AG09319 (cell line): ENCODE measurements around the gene KLK2.

Source experiments
- DNase-seq: peaks from one replicate; pipeline ENCODE4 v3.0.0-alpha.2; 2010; ENCODE audit warnings: low read depth; ENCODE audit errors: extremely low read depth
- TF ChIP-seq, protein P1 (sequence below): IDR thresholded peaks from 2 replicates; pipeline ENCODE4 v1.5.1; 2011; ENCODE audit warnings: low read depth, mild to moderate bottlenecking, inconsistent platforms, low read length, moderate library complexity

Gene KLK2

DNA sequence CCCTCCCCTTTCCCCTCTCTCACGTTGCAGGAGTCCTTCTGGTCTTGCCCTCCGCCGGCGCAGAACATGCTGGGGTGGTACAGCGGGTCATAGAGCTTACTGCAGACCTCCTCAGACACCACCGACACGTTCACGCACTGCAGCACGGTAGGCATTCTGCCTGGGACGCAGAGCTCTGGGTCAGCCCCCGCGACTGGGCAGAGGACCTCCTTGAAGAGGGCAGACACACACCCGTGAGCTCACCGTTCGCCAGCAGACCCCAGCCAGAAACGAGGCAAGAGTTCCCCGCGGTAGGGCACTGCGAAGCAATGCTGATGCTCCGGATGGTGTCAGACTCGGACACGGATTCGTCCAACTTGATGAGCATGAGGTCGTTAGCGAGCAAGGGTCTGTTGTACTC lies 35.1 kb downstream of the KLK2 start:
- no peak for DNase-seq
- TF ChIP-seq, protein P1, sequence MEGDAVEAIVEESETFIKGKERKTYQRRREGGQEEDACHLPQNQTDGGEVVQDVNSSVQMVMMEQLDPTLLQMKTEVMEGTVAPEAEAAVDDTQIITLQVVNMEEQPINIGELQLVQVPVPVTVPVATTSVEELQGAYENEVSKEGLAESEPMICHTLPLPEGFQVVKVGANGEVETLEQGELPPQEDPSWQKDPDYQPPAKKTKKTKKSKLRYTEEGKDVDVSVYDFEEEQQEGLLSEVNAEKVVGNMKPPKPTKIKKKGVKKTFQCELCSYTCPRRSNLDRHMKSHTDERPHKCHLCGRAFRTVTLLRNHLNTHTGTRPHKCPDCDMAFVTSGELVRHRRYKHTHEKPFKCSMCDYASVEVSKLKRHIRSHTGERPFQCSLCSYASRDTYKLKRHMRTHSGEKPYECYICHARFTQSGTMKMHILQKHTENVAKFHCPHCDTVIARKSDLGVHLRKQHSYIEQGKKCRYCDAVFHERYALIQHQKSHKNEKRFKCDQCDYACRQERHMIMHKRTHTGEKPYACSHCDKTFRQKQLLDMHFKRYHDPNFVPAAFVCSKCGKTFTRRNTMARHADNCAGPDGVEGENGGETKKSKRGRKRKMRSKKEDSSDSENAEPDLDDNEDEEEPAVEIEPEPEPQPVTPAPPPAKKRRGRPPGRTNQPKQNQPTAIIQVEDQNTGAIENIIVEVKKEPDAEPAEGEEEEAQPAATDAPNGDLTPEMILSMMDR: no peak

- no peak for DNase-seq
- TF ChIP-seq, protein P1: no peak
Observed at GRCh38 chr19:50909240-50910070, 36.2 kb downstream of the KLK2 start.

DNA sequence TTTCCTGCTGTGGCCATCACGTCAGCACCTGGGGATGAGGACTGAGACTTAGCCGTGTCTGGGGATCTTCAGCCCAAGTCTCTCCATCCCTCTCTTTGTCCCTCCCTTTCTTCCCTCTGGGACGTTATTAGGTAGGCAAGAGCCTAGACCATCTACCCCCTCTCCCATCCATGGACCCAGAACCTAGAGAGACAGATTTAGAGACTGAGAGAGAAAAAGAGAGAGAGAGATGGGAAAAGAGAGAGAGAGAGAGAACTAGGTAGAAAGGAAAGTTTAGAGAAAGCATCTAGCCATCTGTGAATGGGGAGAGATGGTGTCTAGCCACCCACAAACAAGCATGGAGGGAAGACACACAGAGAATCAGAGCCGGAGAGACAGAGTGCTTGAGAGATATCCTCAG lies 37.5 kb downstream of the KLK2 start:
- TF ChIP-seq, protein P1: no peak
- no peak for DNase-seq

DNA sequence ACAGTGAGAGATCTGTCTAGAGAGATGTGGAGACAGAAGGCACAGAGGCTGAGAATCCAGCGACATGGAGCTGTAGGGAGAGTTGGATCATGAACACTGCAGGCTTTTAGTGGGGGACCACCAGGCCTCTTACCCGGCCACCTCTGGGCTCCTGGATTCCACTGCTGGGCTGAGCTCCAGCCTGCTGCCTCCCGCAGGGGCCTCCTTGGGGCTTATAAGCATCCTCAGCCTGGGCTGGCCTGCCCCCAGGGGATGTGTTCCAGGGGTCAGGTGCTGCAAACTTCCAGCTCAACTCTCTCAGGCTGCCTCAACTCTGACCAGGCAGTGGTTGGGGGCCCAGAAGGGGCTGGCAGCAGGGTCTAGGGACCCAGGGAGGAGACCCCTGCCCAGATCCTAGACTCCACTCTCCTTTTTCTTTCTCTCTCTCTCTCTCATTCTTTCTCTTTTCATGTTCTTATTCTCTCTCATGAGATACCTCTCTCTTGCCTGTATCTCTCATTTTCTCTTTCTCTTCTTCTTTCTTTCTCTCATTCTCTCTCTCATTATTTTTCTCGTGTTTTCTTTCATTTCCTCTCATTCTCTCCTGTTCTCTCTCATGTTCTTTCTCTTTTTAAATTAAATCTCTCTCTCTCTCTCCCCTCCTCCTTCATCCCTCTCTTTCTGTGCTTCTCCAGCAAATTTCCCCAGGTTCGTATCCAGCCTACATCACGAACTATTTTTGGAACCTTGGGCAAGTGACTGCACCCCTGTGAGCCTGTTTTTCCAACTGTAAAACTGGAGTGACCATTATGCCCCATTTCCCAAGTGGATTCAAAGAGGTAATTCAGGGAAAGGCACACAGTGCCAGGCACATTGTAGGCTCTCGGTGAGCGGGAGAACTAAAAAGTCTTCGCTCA lies 38.2 kb downstream of the KLK2 start, which contains the start of gene KLK4:
Gene KLK4 (minus strand): TSS at position 190 of the 896 bp plus-strand sequence. CDS start 657 bp downstream, outside the sequence.
- TF ChIP-seq, protein P1: no peak

DNA sequence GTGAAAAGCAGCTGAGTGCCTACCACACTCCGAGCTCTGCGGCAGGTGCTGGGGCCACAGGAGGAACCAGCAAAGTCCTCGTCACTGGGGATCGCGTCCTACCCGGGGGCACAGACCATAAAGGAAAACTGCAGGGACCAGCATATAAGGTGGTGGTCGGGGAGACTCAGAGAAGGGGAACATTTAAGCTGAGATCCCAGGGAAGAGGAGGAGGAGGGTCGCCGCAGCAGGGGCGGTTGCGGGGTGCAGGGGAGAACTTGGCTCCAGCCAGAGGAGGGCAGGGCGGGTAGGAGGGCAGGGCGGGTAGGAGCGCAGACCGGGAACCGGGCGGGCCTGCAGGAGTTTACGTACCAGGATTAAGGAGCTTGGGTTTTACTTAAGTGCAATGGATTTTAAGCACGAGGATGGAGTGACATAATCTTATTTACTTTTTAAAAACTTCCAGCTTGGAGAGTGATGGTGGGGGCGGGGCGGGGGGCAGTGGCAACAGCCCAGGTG lies 38.9 kb downstream of the KLK2 start:
- no peak for DNase-seq
- TF ChIP-seq, protein P1: no peak

More for the DNA sequence above, 38.2 kb downstream of the KLK2 start, which contains the start of gene KLK4:
- DNase-seq: no peak

- DNase-seq: no peak
Observed at GRCh38 chr19:50912727-50913716, 39.8 kb downstream of the KLK2 start.

More at GRCh38 chr19:50912727-50913716, 39.8 kb downstream of the KLK2 start:
- TF ChIP-seq, protein P1: no peak
